Neural progenitor cell (in vitro differentiated cells): Measurements from ENCODE around the gene REX1BD. TPM values are rescaled to one million over a fixed set of nuclear protein-coding genes. Genes with fewer than 3 reads are reported as not detected.

ENCODE experiments used
- DNase-seq: peaks from one replicate; pipeline ENCODE4 v3.0.0-alpha.2; 2016; ENCODE audit warnings: low spot score
- H2AFZ ChIP-seq: fragments of 200-600 bp; sonication (generic); replicated peaks from 2 replicates; pipeline ENCODE4 v1.6.1; 2016; ENCODE audit warnings: antibody characterized with exemption
- H3F3A ChIP-seq: fragments of 200-600 bp; sonication (generic); 2 replicates; pipeline ENCODE4 v1.6.1; 2016; ENCODE audit warnings: antibody characterized with exemption, low read depth
- H3K27ac ChIP-seq: fragments of 200-600 bp; sonication (generic); 2 replicates; pipeline ENCODE4 v1.5.1; 2016; ENCODE audit warnings: mild to moderate bottlenecking
- H3K27me3 ChIP-seq: fragments of 200-600 bp; sonication (generic); 2 replicates; pipeline ENCODE4 v1.6.1; 2016; ENCODE audit warnings: mild to moderate bottlenecking, moderate library complexity
- H3K36me3 ChIP-seq: fragments of 200-600 bp; sonication (generic); 2 replicates; pipeline ENCODE4 v1.5.1; 2016
- H3K4me1 ChIP-seq: fragments of 200-600 bp; sonication (generic); 2 replicates; pipeline ENCODE4 v1.6.1; 2016; ENCODE audit warnings: mixed run types
- H3K4me2 ChIP-seq: fragments of 200-600 bp; sonication (generic); 2 replicates; pipeline ENCODE4 v1.6.1; 2016
- H3K4me3 ChIP-seq: fragments of 200-600 bp; sonication (generic); 2 replicates; pipeline ENCODE4 v1.5.1; 2016
- H3K79me2 ChIP-seq: fragments of 200-600 bp; sonication (generic); 2 replicates; pipeline ENCODE4 v1.6.1; 2016; ENCODE audit warnings: low read depth
- H3K9ac ChIP-seq: fragments of 200-600 bp; sonication (generic); 2 replicates; pipeline ENCODE4 v1.6.1; 2016
- H3K9me3 ChIP-seq: fragments of 200-600 bp; sonication (generic); 2 replicates; pipeline ENCODE4 v1.5.1; 2016; ENCODE audit warnings: low read depth
- H4K20me1 ChIP-seq: fragments of 200-600 bp; sonication (generic); 2 replicates; pipeline ENCODE4 v1.6.1; 2016; ENCODE audit warnings: low read depth
- H3K27ac Mint-ChIP-seq: 3 replicates; pipeline ENCODE4 v1.8.0; 2021; ENCODE audit warnings: mixed read lengths
- H3K27me3 Mint-ChIP-seq: 2 replicates; pipeline ENCODE4 v1.8.0; 2022; ENCODE audit warnings: low read depth, mild to moderate bottlenecking, inconsistent platforms, moderate library complexity, mixed read lengths; ENCODE audit not compliant: insufficient read depth
- H3K36me3 Mint-ChIP-seq: 3 replicates; pipeline ENCODE4 v1.8.0; 2021; ENCODE audit warnings: mixed read lengths
- H3K4me1 Mint-ChIP-seq: 3 replicates; pipeline ENCODE4 v1.8.0; 2021; ENCODE audit warnings: mixed read lengths
- H3K4me3 Mint-ChIP-seq: 3 replicates; pipeline ENCODE4 v1.8.0; 2021; ENCODE audit warnings: mild to moderate bottlenecking, moderate library complexity, mixed read lengths
- H3K9me3 Mint-ChIP-seq: 3 replicates; pipeline ENCODE4 v1.8.0; 2020; ENCODE audit warnings: mixed read lengths
- EZH2 ChIP-seq: fragments of 200-600 bp; sonication (generic); IDR thresholded peaks from 2 replicates; pipeline ENCODE4 v1.6.1; 2017; ENCODE audit warnings: antibody characterized with exemption, mild to moderate bottlenecking, moderate library complexity
- EZH2phosphoT487 ChIP-seq: fragments of 200-600 bp; sonication (generic); IDR thresholded peaks from 2 replicates; pipeline ENCODE4 v1.6.1; 2017; ENCODE audit warnings: antibody characterized with exemption
- total RNA-seq: library from RNA; depleted of rRNA; stranded (reverse); fragments of >200 nt; gene quantifications from 2 replicates; pipeline ENCODE4 v1.2.3, GENCODE V29; 2015; ENCODE audit warnings: low replicate concordance
- TF ChIP-seq, protein P1 (sequence below): fragments of 200-600 bp; sonication (generic); IDR thresholded peaks from 2 replicates; pipeline ENCODE4 v1.5.1; 2017; ENCODE audit warnings: antibody characterized with exemption, mild to moderate bottlenecking

The REX1BD gene
- total RNA-seq, 1 donor from 2014 or later = 41.7 TPM

DNA sequence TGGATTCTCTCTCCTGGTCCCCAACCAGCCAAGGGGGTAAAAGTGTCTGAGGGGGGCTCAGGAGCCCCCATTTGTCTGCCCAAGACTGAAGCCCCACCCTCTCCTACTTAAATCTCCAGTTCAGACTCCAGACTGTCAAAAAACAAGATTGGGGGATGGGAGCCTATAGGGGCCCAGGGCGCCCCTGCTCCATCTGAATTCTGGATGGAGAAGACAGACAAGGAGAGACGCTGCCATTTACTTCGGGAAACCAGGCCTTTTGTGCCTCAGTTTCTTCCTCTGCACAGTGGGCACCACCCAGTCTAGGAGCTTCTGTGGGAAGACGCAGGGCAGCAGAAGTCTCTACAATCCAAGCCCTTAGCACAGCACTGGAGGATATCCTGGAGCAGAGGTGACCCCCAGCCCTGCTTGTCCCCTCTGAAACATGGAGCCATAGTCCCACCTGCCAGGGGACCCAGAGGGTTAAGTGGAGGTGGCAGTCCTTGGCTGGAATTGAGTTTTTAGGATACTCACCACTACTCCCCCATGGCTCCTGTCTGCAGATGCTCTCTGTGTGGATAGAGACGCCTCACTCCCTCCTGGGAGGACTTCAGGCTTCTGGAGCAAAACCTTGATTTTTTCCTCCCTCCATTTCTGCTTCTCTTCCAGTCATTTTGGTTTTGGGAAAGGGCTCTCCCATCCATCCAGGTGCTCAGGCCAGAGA, 19.7 kb downstream of the REX1BD start:
- H3K36me3 Mint-ChIP-seq = peaks cover 2% of the 10 kb centered on the region
- peaks cover 49% of the 10 kb centered on the region for H3K4me1 ChIP-seq
- peaks cover 65% of the 10 kb centered on the region for H3K27me3 Mint-ChIP-seq
- peak overlapping the region; percentile 49 for H3K4me2 ChIP-seq
- H3F3A ChIP-seq = peaks cover 61% of the 10 kb centered on the region
- no peak overlapping the region for H3K4me3 ChIP-seq
- TF ChIP-seq, protein P1, sequence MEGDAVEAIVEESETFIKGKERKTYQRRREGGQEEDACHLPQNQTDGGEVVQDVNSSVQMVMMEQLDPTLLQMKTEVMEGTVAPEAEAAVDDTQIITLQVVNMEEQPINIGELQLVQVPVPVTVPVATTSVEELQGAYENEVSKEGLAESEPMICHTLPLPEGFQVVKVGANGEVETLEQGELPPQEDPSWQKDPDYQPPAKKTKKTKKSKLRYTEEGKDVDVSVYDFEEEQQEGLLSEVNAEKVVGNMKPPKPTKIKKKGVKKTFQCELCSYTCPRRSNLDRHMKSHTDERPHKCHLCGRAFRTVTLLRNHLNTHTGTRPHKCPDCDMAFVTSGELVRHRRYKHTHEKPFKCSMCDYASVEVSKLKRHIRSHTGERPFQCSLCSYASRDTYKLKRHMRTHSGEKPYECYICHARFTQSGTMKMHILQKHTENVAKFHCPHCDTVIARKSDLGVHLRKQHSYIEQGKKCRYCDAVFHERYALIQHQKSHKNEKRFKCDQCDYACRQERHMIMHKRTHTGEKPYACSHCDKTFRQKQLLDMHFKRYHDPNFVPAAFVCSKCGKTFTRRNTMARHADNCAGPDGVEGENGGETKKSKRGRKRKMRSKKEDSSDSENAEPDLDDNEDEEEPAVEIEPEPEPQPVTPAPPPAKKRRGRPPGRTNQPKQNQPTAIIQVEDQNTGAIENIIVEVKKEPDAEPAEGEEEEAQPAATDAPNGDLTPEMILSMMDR = no peak
- peak; percentile 13 for TF ChIP-seq EZH2phosphoT487
- TF ChIP-seq EZH2 = peak; percentile 22
- H3K9me3 Mint-ChIP-seq = peaks cover 6% of the 10 kb centered on the region
- H3K27me3 ChIP-seq = peaks cover 98% of the 10 kb centered on the region
- H3K9ac ChIP-seq = no peak overlapping the region
- no peak overlapping the region for H2AFZ ChIP-seq
- no peaks in the 10 kb centered on the region for H3K36me3 ChIP-seq
- DNase-seq = no peak
- H3K27ac Mint-ChIP-seq = no peak overlapping the region
- H3K9me3 ChIP-seq = no peaks in the 10 kb centered on the region
- H3K79me2 ChIP-seq = no peaks in the 10 kb centered on the region
- no peak overlapping the region for H3K27ac ChIP-seq
- H3K4me3 Mint-ChIP-seq = peak overlapping the region; percentile 1
- H4K20me1 ChIP-seq = peaks cover 80% of the 10 kb centered on the region
- peaks cover 19% of the 10 kb centered on the region for H3K4me1 Mint-ChIP-seq

DNA sequence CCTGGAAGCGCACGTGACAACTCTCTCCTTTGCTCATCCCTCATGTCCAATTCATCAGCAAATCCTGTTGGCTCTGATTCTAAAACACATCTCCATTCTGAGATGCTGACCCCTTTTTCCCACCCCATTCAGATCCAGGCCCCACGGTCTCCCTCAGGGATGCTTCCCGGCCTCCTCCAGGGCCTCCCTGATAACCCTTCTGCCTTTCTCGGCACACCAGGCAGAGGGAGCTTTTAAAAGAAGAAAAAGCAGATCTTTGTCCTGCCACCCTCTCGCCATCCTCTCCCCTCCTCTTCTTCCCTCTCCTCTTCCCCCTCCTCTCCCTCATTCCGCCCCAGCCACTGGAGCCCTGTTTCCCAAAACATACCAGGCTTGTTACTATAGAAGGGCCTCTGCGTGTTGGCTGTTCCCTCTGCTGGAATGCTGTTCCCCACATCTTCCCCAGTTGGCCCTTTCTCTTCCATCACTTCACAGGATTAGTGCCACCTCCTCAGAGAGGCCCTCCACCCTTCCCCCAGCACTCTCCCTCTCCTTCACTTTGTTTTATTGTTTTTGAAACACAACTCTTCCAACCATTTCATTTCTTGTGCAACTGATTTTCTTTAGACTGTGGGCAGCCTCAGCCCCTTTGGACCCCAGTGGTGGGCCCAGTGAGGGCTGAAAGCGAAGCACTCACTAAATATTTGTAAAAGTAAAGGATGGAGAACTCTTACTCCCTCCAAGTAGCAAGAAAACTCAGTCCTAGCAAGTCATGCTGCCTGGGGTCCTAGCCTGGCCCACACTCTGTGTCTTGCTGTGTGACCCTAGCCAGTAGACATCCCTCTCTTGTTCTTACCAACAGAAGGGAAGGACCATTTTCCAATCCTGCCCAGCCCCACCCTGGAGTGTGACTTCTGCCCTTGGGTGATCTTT, 20.5 kb downstream of the REX1BD start:
- peak overlapping the region; percentile 1 for H3K4me3 Mint-ChIP-seq
- no peak overlapping the region for H3K9ac ChIP-seq
- peaks cover 21% of the 10 kb centered on the region for H3K4me1 Mint-ChIP-seq
- H3K9me3 Mint-ChIP-seq = peaks cover 6% of the 10 kb centered on the region
- peaks cover 98% of the 10 kb centered on the region for H3K27me3 ChIP-seq
- H3K4me3 ChIP-seq = no peak overlapping the region
- H3K27me3 Mint-ChIP-seq = peaks cover 67% of the 10 kb centered on the region
- no peak for DNase-seq
- no peak overlapping the region for H3K27ac Mint-ChIP-seq
- peaks cover 56% of the 10 kb centered on the region for H3F3A ChIP-seq
- H3K9me3 ChIP-seq = no peaks in the 10 kb centered on the region
- H3K27ac ChIP-seq = no peak overlapping the region
- no peak overlapping the region for H3K4me2 ChIP-seq
- no peaks in the 10 kb centered on the region for H3K36me3 ChIP-seq
- peaks cover 52% of the 10 kb centered on the region for H3K4me1 ChIP-seq
- H4K20me1 ChIP-seq = peaks cover 75% of the 10 kb centered on the region
- TF ChIP-seq EZH2phosphoT487 = no peak
- no peak for TF ChIP-seq EZH2
- TF ChIP-seq, protein P1 = no peak
- H3K79me2 ChIP-seq = no peaks in the 10 kb centered on the region
- no peak overlapping the region for H2AFZ ChIP-seq
- H3K36me3 Mint-ChIP-seq = peaks cover 2% of the 10 kb centered on the region

DNA sequence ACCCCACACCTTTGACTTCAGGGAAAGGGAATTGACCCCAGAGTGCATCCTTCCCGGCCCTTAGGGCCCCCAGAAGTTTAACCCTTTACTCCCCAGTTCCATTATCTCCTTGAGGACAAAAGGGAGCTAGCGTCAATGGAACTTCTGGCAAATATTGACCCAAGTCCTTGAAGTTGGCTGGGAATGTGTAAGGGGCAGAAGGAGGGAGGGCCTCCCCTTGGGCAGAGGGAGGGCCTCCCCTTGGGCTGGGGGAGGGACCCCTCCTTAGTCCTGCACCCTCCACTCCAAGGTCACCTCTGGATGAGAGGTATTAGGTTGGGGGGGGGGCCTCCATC, 21.1 kb downstream of the REX1BD start:
- peaks cover 24% of the 10 kb centered on the region for H3K4me1 Mint-ChIP-seq
- no peak overlapping the region for H3K27ac Mint-ChIP-seq
- Histone ChIP-seq H3K4me1 (peaks cover 46% of the 10 kb centered on the region), H3K4me2 (no peak overlapping the region), H3K36me3 (no peaks in the 10 kb centered on the region), H3K27me3 (peaks cover 98% of the 10 kb centered on the region), H3F3A (peaks cover 50% of the 10 kb centered on the region), H3K9me3 (no peaks in the 10 kb centered on the region), H3K4me3 (no peak overlapping the region), H2AFZ (no peak overlapping the region), H3K27ac (no peak overlapping the region), H3K9ac (no peak overlapping the region), H3K79me2 (no peaks in the 10 kb centered on the region), H4K20me1 (peaks cover 73% of the 10 kb centered on the region)
- peaks cover 6% of the 10 kb centered on the region for H3K9me3 Mint-ChIP-seq
- peaks cover 2% of the 10 kb centered on the region for H3K36me3 Mint-ChIP-seq
- TF ChIP-seq, protein P1 = no peak
- TF ChIP-seq EZH2 (no peak), EZH2phosphoT487 (no peak)
- no peak overlapping the region for H3K4me3 Mint-ChIP-seq
- DNase-seq = no peak
- H3K27me3 Mint-ChIP-seq = peaks cover 68% of the 10 kb centered on the region
